GM21825 (cell line): Measurements from ENCODE around the gene ASIC2.

Experiments used
- ATAC-seq: cut with Tn5 transposase; IDR thresholded peaks from one replicate; pipeline ENCODE4 v1.9.1; 2021; ENCODE audit warnings: mild to moderate bottlenecking, moderate library complexity; ENCODE audit not compliant: unreplicated experiment

The ASIC2 gene

DNA sequence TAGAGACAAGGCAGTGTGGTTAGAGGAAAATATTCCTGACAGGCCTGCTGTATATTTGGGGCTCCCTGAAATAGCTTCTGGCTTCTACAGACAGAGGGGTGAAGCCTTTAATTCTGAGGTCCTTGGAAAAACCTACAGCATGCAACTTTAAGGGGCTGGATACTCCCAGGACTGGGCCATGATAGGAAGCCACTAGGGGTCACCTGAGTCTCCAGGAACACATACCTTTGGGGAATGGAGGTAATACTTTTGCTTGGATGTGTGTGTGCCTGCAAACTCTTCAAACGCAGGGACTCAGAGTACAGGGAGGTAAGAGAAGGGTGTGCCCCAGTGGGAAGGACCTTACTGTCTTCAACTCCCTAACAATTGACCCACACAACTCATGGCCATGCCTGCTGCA lies 4.1 kb downstream of the ASIC2 start:
- ATAC-seq: no peak

DNA sequence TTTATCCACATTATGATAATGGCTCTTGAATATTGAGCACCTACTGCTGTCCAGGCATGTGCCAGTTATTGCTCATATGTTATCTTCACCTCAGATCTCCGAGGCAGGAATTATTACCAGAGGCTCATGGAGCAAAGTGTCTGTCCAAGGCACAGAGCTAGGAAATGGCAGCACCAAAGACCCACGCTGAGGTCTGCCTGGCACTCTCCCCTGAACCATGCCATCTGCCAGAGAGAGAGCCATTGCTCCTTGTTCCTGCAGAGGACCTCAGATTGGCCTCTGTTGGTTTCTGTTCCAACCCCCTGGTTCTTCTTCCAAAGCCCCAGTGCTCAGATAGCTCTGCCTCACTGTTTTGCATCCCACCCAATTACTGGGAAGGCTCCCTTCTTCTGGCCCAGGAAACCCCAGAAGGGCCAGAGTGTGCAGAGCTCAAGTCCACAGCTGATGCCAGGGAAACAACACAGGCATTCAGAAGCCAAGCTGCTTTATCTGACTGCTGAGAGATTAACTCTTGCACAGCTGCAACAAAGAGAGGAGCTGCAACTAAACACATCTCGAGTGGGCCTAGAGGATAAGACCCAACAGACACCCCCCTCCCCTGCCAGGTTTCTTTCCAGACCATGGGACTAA lies 5.9 kb downstream of the ASIC2 start:
- no peak for ATAC-seq

DNA sequence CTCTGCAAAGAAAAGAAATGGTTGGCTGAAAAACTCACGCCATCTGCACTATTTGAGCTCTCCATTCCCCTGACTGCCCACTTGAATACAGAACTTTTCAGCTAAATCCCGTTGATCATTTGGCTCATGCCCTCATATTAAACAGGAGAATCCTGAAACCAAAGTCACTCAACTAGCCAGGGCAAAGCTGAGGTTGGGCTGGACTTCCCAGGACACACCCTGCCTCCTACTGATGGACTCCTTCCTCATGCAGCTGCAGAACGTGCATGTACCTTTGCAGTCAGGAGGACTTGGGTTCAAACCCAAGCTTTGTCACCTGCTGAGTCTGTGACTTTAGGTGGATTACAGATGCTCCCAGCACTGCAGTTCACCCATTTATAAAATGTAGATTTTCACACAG lies 7.7 kb downstream of the ASIC2 start:
- no peak for ATAC-seq

DNA sequence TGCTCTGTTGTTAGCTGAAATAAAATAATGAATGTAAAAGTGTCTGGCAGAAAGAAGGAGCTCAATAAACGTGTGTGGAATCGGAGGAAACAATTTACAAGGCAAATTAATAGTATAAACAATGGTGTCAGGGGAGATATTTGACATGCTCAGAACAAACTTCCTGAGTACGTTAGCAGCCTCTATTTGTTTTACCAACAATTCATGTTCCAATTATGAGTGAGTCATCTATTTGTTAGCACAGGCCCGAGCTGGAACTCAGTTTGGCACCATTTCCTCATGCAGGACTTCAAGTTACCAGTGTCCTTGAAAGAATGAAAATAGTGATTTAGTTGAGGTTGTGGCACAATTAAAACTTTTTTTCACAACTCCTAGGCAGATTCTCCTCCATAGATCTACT lies 9.1 kb downstream of the ASIC2 start:
- ATAC-seq: no peak

DNA sequence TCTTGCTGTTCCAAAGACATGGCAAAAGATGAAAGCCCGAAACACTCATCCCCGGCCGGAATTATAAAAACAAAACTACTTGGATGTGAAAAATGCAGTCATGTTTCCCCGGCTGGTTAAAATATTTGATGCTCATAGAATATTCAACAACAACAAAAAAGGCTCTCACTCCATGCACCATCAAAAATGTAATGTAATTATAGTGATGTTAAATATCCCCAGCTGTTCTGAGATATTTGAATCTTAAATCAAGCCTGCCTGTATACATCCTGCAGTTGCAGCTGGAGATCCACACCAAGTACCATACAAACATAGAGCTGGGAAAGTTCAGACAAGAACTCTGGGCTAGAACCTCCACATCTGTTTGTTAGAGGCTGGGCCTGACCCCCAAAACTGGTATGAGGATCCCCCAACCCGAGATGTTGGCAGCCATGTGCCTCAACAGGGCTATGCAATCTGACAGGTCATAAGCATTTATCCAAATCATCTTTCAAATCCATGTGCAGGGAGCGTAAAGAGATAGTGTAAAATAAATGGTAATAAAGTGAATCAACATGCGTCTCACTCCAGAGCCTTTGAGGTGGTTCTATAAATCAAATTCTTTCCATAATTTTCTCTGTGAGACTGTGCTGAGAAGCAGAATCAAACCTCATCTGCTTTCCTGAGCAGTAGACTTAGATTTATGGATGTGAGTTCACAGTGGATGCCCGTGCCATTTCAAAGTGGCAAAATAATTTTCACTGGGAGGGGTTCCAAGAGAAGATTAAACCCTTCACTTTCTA lies 12.7 kb downstream of the ASIC2 start:
- no peak for ATAC-seq

DNA sequence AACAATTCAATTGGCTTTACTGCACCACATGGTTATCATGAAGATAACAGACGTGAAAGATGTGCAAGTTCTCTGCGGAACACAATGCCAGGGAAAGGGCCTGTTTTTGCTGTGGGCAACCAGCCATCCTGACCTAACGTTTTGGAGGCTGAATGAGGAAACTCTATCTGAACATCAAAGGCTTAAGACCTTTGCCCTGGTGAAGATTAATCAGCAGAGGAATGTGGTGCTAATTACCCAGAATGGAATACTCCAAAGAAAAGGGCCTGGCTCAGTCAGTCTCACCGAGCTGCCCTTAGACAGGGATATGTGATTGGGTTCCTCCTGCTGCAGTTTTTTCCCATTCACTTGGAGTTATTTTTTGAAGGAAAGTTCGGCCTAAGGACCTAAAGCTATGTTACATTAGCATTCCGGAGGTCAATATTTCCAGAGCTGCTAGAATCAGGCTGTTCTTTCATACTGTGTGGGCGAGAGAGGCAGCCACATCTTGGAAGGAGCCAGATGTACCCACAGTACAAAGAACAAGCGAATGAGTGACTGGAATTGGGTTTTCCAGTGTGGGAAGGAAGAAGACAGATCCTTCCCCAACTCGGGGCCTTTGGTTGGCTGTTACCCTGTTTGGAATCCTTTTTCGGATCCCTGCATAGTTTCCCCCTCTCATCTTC lies 15.5 kb downstream of the ASIC2 start:
- ATAC-seq: no peak

DNA sequence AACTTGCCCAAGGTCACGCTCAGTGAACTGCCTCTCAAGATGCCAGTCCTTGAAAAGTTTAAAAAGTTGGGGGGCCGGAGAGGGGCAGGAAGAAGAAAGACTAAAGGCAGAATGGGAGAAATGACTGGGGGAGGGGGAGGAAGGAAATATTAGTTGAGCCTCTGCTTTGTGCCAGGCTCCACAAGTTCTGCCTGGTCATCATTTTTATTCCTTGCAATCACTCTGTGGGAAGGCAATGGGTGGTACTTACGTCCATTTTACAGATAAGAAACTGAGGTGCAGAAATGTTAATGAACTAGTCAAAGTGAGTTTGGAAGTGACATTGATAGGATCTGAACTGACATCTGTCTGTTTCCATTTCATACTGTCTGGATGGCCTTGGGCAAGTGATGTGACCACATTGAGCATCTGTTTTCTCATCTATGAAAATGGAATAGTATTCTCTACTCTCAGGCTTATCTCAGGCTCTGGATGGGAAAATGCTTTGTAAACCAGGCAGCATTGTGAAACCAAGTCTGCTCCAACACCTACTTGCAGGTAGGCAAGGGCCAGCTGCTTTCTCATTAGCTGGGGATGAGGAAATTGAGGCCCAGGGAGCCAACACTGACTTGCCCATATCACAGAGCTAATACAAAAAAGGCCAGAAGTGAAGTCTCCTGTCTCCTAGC lies 19.2 kb downstream of the ASIC2 start:
- no peak for ATAC-seq

DNA sequence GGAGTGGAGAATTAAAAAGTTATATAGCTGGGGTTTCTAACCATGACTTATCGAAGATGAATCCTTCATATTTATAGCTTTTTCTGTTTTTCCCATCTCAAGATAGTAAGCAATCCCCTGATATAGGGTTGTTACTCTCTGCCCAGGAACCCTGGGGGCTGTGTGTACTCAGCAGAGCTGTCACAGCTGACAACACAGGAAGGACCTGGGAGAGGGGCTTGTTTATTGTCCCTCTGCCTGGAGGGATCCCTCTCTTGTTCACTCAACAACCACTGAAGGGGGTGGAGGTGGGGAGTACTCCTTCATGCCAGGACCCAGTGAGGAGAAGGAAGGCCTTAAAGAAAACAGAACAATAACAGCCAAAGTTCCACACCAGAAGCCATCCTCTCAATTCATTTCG lies 19.8 kb downstream of the ASIC2 start:
- no peak for ATAC-seq

DNA sequence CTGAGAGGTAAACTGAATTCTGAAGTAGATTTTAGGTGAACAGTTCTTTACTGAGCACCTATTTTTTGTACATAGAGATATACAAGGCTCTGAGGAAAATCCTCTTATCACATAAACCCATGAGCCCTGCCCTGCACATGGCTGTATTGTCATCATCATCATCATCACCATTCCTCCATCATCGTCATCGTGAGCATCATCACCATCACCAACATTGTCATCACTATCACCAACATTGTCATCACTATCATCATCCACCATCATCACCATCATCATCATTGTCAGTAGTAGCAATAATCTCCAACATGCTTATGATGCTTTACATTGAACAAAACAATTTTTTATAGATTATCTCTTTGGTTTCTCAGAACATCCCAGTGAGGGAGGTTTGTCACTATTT lies 20.7 kb downstream of the ASIC2 start:
- ATAC-seq: no peak

DNA sequence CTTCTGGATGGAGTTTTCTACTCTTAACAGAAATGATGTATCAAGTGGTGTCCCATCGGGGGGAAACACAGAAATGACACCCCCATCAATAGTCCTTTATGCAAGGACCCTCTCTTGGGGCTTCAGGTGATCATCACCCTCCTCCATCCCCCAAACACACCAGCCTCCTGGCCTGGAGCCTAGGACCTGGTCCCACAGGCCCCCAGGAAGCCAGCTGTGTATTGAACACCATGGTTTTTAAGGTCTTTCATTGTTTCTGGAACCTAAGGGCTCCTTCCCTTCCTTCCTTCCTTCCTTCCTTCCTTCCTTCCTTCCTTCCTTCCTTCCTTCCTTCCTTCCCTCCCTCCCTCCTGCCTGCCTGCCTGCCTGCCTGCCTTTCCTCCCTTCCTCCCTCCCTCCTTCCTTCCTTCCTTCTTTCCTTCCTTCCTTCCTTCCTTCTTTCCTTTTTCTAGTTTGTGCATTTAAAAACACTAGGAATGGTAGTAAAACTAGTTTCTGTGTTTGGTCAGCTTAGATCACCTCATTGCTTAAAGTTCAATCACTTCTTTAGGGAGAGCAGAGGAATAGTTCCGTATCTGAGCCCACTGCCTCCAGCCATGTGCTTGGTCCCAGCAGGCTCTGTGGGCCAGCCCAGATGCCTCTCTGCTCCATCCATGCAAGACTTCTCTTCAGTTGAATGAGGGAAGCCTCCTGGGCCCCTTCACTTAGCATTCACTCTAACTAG lies 23.6 kb downstream of the ASIC2 start:
- no peak for ATAC-seq

DNA sequence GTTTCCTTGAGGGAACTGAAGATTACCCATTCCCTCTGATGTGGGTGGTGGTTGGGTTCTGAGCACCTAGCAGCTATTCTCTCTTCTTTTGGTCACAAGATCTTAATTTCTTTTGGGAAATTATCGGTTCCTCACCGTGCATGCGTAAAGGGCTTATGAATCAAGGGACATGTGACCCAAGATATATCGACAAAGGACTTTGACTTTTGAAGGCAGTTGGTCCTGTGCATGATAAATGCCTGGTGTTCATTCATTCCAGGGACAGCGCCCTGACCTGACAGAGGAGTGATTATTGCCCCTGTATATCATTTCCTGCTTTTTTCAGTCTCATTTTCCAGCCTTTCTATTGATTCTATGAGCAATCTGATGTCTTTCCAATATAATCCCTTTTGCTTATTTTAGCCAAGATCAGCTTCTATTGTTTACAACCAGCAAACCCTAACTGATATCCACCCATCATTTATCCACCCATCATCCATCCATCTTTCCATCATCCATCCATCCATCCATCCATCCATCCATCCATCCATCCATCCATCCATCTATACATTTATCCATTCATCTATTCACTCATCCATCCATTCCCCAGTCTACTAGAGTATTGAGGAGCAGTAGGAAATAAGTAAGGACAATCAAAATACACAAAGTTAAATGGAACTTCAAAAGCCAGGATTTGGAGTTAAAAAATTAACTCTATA lies 25.1 kb downstream of the ASIC2 start:
- ATAC-seq: no peak

DNA sequence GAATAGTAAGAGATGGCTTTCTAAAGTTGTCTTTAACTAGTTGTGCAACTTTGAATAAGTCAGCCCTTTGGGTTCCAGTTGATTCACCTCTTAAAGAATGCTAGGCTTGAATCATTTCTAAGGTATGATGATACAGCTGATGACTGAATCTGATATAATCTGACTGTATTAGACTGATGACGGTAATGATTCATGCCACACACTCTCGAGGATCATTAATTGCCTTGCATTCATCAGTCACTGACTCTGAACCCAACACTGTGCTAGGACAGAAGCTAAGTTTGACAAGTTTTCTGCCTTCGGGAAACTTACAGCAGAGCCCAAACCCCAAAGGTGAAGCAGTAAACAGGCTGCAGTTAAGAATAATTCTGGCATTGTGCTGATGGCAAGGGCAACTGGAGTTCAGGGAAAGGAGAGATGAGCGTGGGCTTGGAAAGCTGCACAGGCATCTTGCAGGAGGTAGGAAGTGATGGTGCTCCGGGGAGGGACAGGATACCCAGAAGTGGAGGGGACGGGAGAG lies 25.8 kb downstream of the ASIC2 start:
- no peak for ATAC-seq

DNA sequence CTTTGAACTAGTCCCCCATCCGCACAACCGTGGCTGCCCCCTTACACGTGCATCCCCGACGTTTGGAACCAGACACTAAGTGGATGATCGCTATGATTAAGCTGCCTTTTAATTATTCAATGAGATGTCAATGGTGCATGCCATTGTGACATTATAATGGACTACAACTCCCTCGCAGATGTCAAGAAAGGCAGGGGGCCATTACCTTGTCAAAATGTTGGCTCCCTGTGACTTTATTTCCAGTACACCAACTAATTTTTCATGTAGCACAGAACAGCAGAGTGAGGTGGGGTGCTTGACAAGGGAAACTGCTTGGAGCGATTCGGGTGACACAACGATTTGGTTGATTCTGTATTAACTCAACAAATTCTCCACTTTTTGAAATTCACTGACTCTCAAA lies 26.5 kb downstream of the ASIC2 start:
- ATAC-seq: no peak

DNA sequence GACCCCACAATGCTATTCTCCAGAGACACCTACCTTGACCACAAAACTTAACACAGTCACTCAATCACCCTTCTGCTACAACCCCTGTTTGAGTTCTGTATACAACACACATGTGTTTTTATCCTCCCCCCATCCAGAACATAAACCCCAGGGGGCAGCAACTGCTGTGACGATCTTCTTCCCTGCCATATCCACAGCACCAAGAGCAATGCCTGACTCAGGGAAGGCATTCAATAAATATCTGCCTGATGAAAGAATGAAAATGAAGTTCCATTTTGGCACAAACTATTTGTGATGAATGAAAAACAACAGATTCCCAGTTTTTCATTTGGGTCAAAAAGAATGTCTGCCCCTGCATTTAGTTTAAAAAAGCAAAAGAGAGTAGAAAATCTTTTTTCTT lies 27.0 kb downstream of the ASIC2 start:
- no peak for ATAC-seq

DNA sequence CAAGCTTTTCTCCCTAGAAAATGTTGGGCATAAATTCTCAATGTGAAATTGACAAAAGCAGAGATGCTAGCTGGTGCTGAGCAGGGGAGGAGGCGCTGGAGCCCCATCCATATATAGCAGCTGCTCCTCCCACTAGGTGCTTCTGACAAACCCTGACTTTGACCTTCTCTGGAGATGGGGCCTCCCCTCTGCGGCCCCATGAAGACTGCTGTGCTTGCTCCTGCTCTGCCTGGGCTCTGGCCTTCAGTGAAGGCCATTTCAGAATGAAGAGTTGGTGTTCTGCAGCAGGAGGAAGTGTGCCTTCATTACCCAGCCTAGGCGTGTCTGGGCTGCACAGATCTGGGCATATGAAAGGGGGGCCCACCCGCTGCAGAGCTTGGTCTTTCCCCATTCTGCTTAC lies 29.7 kb downstream of the ASIC2 start:
- no peak for ATAC-seq

DNA sequence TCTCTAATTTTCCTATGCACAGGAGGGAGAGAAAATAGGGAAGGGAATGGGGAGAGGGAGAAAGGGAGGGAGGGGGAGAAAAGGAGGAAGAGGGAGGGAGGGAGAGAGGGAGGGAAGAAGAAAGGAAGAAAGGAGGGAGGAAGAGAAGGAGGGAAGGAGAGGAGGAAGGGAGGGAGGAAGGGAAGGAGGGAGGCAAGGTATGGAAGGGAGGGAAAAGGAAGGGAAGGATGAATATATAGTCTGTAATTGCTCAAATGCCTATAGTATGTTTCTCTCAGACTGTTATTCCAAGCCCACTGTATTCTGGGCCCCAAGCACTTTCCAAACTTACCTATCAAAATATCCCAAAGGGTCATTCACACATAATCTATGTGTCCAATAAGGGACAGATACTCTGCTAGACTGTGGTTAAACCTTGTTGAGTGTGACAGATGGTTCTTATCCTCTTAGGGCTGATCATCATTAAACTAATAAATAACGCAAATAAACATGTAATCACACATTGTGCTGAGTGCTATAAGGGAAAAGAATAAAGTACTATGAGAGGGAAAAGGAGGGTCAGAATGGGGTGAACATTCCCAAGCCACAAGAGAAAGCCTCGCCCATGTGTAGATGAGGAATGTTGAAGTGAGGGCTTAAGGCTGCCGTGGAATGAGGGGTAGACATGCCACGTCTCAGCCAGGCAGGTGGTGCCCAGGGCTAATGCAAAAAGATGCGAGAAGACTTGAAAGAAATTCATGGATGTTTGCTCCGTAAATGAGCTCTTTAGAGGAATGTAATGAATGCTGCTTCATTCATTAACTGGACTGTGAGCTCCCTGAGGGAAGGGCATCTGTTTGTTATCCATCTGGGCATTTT lies 30.6 kb downstream of the ASIC2 start:
- no peak for ATAC-seq

DNA sequence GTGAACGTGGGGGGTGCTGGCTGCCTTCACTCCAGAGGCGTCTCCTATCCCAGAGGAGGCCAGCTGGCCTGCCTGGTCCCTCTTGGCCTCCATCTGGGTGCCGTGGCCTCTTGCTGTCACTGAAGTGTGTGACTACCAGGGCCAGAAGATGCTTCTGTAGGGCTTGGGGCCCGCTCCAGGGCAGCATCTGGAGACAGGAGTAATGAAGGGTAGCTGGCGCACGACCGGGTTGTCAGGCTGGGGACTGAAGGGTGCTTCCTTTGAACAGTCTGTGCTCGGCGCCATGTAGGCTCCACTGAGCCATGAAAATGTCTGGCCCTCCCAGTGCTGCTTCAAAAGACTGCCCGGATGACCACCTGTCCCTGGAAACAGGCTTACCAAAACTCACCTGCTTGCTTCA lies 31.3 kb downstream of the ASIC2 start:
- ATAC-seq: no peak

DNA sequence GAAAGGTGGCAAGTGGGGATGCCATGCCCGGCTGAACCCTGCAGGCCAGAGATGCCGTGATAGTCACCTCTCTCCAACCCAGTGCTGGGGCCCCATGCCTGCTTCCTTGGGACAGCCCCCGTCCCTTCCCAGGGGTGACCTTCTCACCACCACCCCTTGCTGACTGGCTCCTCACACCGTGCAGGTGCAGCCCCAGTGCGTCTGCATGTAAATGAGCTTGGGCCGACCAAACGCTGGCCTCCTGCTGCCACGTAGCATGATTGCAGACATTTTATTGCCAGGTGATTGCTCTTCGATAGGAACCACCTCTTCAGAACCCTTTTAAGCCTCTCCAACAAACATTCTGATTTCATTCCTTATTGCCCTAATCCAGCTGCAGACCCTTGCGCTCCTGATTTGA lies 32.5 kb downstream of the ASIC2 start:
- no peak for ATAC-seq

DNA sequence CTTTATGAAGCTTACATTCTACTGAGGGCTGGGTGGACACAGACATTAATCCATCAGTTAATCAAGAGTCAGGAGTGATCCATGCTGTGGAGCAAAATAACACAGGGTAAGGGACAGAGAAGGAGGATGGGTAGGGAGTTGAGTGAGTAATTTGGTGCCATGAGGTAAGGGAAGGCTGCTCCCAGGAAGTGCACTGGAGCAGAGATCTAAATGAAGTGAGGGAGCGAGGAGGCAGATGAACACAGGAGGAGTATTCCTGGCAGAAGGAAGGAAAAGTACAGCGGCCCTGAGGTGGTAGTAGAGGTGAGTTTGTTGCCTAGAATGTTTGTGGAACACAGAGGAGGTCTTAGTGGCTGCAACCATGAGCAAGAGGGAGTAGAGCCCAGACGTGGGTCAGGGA lies 34.8 kb downstream of the ASIC2 start:
- no peak for ATAC-seq
